A673 (cell line): ENCODE results near the gene ZDHHC11.

Source experiments
- CTCF ChIP-seq: fragments of 300-800, 200-600 bp; sonication (generic); conservative IDR thresholded peaks from 2 replicates; pipeline ENCODE4 v1.5.1; 2017; ENCODE audit warnings: low read depth, mild to moderate bottlenecking, antibody characterized with exemption, low read length, moderate library complexity, mixed read lengths
- EZH2 ChIP-seq: fragments of 200-600 bp; sonication (generic); IDR thresholded peaks from 2 replicates; pipeline ENCODE4 v1.6.1; 2017; ENCODE audit warnings: borderline replicate concordance, low read depth, mild to moderate bottlenecking, mixed read lengths, antibody characterized with exemption, low read length; ENCODE audit not compliant: poor library complexity, severe bottlenecking

GRCh38 chr5:746258-746761 is 104.5 kb downstream of the ZDHHC11 start:
- TF ChIP-seq CTCF (no peak), EZH2 (no peak)
